Left kidney (tissue), 2 donors: Measurements from ENCODE around the gene REN. TPM values are rescaled to one million over a fixed set of nuclear protein-coding genes. Genes with fewer than 3 reads are reported as not detected.

ENCODE experiments used
- DNase-seq: peaks from one replicate; pipeline ENCODE4 v3.0.0-alpha.2; 2013
- polyA plus RNA-seq: library from polyadenylated mRNA; unstranded; fragments of 120-200 nt; gene quantifications from one replicate; pipeline ENCODE4 v1.2.1, GENCODE V29; 2013; ENCODE audit not compliant: insufficient read length

The REN gene
- polyA plus RNA-seq, 1 donor: 15.3 TPM

DNA sequence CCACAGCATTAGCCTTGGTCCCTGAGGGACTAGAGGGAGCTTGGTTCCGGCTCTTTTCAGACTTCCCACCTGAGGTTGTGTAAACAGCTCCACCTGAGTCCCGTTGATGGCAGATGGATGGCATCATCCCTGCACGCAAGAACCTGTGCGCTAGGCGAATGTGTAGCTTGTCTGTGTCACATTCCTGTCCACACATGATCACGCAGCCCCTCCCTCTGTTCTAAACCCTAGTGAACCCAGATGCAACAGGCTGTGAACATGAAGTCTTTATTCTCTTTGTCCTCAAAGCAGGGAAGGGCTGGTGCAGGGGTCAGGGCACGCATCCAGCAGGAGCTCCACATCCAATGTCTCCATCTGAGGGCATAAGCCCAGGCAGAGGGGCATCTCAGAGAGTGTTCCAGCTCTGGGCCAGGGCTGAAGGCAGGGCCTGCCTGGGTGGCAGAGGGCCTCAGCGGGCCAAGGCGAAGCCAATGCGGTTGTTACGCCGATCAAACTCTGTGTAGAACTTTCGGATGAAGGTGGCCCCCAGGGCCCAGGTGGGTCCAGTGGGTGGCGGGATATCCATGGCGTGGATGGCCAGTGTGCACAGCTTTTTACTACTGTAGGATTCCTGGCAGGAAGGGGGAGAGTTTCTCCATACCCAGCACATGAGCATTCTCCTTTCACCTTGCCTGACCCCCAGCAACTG lies 11.4 kb downstream of the REN start:
- no peak for DNase-seq

DNA sequence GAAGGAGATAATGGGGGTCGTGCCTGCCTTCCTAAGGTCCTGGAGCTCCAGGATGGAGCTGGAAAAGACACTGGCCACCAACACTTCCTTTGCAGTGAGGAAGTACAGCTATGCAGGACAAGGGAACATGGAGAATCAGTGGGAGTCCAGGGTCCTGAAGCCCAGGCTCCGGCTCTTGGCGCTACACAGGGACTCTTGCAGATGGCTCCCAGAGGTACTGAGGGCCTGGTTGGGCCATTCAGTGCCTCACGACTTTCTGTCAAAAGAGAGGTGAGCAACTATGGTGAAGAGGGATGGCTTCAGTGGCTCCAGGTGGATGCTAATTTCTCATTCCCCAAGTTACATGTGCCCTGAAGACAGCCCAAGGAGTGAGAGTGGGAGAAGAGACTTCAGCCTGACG lies 12.5 kb downstream of the REN start:
- DNase-seq: no peak

DNA sequence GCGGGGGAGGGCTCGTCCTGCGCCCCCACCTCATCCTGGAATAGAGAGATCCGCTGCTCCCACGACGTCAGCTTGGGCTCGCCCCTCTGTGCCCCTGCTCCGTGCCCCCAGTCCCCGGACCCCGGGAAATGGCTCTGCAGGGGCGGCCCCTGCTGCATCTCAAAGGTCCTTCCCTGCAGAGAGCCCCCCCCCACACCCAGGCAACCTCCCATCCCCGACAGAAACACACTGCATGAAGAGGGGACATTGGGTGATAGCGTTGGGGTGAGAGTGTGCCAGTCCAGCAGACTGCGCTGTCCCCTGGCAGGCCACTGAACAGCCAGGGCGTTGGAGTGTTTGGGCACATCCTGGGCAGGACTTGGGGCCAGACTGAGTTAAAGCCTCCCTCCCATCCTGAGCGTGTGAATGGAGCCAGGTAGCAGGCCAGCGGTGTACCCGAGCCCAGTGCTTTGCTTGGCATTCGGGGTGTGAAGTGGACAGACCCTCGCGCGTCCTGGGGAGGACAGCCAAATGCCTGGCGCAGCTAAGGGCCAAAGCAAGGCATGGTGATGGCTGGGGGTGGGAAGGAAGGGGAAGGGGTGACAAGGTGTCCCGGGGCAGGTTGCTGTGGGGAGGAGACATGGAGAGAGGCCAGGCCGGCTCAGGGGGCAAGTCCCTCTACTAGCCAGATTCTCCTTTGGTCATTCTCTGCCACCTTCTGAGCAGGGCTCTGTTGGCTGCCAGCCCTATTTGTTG lies 13.7 kb downstream of the REN start:
- no peak for DNase-seq

DNA sequence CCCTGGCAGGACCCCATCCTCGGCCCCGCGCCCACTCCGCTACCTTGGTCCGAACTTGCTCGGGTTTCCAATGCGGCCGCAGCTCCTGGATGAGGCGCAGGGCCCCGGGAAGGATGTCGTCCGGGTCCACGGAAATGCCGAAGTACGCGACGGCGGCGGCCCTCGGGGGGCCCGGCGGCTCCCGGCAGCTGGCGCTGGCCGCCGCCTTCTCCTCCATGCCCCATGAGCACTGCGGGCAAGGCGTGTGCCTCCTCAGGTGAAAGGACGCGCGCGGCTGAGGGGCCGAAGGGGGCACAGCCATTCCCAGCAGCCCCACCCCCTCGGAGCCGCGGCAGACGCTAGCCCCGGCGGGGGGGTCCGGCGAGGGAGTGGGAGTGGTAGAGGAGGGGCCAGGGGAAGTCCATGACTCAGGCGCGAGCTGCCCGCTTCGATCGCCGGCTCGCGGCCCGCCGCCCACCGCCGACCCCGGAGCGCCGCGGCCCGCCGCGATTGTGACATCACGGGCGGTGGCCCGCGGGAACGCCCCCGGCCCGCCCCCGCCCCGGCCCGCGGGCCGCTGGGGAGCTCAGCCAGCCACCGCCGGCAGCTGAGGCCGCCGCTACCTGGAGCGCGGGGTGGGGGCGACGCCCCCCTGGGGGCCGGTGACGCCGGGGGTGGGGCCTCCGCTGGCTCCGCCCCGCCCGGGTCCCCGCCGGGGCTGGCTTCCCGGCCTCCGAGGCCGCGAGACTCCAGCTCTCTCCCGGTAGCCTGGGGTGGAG lies 14.4 kb downstream of the REN start, which contains the start of gene ETNK2:
Gene ETNK2 (minus strand): TSS at position 493 of the 758 bp plus-strand sequence. CDS start 192 bp downstream, at position 301.
- DNase-seq: peak; percentile 60

DNA sequence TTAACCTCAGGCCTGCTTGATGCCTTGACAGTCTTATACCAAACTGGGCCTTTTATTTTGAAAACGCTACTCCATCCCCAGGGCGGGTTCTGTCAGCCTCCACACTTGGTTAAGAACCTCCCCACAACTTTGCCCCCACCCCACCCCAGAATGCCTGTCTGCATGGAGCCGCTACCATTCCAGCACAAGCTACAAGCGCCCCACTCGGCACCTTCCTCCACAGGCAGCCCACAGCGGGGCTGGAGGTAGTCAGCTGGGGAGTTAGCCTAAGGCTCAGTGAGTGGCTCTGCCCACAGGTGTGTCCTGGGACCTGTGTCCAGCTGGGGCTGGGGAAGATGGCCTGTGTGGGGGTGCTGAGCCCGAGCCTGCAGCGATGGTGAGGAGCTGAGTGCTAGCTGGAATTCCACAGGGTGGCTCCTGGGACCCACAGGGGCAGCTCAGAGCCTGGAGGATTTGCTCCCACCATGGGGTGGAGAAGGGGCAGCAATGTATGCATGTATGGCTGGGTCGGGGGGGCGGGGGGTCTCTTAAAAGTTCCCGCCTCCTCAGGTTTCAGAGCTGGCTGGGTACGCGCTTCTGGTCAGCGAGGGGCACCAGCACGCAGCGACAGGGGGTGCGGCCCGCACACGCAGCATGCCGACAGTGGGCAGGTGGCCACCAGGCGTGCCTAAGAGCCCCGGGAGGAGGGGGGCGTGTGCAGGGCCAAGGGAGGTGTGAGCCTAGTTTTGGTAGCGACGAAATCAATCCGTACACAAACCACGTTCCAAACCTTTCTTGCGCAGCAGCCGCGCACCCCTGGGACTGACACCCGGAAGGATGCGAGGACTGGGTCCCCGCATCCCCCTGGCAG lies 15.2 kb downstream of the REN start:
- no peak for DNase-seq

DNA sequence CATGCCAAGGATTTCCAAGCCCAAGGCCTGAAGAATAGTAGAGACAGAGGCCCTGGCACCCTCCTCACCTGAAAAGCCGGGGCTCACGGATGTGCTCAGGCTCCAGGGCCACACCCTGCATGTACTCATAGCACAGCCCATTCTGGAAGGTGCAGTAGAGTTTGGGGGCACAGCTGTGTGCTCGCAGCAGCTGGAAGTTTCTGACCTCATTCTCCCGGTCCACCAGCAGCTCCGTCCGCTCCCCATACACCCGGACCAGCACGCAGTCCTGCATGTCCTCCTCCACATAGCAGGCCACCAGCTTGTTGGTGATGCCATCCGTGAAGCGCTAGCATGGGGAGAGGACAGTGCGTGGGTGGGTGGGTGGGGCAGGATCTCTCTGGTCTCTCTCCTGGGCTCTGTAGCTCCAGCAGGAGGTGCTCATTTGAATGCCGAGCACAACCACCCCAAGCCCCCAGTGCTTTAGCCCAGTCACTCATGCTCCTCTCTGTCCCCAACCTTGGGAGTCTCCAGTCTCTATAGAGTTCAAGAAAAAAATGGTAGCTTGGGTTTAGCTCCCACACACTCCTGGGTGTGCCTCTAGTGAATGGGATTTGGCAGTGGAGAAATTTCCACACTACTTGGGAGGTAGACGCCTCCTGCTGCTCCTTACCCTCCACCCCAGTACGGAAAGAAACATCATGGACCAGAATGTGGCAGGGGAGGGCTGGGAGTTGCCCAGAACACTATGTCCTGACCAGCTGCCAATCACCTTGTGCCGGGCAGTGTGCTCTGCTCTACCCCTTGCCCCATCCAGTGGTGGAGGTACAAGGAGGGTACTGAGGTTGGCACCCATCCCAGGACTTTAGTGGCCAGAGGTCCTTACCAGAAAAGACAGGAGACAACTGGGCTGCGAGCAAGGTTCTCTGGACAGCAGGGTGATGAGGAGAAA lies 16.2 kb downstream of the REN start:
- no peak for DNase-seq

DNA sequence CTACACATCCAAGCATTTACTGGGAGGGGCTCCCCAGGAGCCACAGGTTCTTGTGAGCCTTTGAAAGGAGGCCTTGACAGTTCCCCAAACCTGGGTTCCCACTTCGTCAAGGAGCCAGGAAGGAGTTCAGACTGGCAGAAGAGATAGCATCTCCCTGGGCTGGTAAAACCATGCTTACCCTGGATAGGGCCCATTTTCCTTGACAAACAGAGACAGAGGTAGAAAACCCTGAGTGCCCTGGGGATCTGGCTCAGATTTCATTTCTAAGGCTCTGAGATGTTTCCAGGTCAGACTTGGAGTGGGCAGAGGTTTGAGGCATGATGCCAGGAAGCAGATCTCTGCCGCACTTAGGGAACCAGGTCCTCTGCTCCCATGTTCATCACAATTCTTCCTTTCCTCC lies 17.0 kb downstream of the REN start:
- DNase-seq: no peak

DNA sequence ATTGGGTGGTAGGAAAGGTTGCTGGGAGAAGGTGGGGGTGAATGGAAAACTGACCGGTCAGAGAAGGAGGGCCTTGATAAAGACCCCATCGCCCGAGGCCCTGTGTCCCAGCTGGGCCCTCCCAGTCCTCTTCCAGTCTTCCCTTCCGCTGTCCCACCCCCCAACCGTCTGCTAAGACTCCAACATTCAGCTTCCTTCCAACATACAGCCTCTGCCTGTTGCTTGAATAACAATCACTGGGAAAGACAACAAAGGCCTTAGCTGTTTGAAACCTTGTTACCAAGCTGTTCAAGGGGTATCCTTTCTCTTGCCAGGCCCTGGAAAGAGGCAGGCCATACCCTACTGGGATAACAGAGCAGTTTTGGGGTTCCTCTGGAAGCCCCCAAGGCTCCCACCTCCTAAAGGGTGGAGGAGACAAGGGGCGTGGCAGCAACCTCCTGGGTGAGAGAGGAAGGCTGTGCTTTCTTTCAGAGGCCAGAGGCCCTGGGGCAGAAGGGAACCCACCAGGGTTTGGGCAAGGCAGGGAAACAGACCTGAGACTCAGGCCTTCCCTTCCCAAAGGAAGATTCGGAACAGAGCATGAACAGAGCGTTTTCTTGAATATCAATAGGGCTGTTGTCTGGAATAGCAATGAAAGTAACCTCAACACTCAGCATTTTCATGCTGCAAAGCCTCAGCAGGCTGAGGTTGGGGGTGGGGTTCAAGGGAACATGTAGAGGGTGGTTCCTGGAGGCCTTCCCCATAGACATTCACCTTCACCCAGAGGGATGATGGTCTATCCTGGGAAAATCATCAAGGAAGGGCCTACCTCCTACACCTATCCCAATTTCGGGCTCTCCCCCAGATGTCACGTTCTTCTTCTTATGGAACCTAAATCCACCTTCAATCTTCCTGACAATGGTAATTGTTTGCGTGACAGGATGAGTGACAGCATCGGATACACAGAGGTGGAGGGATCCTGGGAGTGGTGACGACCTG lies 18.4 kb downstream of the REN start:
- no peak for DNase-seq

DNA sequence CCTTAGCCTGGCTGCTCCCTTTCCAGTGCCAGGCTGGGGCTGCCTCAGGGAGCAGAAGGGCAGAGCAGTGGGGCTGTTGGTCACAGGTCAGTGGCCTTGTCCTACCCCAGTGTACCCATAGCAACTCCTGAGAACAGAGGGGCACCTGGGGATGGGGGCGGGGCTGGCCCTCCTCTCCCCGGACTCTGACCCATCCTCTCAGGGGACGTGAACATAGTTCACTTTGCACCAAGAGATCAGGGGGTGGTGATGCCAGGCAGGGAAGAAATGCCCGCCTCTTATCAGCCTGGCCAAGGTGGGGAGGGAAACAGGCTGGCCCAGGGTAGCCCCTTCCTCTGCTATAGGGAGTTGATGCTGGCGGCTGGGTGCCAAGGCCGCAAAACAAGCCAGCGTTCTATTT lies 19.2 kb downstream of the REN start:
- DNase-seq: no peak

DNA sequence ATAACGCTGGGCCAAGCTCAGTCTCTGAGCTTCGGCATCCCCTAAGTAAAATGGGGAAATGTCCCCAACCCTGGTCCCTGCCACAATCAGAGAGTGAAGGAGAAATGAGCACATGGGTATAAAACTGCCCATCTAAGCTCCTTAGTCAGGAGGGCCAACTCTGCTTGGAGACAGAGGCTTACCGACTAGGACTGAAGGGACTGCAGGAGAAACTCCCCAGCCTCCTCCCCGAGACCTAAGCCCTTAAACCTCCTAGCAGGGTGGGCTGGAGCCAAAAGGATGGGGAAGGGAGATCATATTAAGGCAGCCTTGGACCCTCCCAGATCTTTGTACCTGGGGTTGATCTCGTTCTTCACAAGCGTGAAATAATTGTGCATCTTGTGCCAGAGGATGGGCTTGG lies 19.8 kb downstream of the REN start:
- DNase-seq: no peak

DNA sequence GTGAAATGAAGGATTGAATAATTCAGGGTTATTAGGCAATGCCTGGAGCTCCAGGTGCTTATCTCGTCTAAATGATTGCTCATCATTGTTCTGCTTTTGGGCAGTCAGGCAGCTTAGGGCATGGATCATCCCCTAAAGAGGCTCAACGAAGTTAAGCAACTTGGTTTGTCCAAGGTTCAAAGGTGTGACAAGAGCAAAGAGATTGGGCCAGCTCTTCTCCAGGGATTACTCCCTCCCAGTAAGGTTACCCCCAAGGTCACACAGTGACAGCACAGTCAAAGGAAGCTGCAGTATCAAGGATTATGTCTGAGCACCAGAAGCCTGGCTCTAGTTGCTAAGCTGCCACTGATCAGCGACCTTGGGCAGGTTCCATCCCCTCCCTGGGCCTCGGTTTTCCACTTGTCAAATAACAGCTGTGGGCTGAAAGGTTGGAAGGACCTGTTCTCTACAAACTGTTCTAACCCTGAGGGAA lies 21.1 kb downstream of the REN start:
- no peak for DNase-seq

DNA sequence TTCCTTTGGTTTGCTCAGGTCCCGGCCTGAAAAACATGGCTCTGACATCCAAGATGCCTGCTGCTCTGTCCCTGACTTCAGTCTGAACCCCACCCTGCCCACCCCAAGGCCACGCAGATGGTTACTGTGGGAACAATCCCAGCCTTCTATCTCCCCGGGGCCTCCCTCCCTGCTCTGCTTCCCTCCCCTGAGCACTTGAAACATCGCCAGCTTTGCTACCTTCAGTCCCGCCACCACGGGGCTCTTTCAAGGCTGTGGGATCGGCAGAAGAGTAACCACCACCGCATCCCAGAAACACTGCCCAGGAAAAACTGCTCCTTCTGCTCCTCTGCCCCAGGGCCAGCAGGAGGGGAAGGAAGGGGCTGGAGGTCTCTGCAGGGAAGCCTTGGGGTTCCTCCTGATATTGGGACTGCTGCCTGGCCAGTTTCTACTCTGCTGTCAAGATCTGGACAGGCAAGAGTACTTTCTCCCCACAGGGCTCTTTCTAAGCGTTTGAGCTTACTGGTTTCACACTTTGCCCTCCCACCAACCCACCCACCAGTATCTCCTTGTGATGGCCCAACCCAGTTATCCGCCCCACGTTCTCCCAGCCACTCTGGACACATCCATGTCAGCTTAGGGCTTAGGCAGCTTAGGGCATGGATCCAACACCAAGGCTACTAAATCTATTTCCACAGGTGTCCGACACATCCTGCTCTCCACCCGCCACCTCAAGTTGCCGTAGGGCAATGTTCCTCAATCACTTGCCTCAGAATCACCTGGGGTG lies 22.7 kb downstream of the REN start:
- no peak for DNase-seq

DNA sequence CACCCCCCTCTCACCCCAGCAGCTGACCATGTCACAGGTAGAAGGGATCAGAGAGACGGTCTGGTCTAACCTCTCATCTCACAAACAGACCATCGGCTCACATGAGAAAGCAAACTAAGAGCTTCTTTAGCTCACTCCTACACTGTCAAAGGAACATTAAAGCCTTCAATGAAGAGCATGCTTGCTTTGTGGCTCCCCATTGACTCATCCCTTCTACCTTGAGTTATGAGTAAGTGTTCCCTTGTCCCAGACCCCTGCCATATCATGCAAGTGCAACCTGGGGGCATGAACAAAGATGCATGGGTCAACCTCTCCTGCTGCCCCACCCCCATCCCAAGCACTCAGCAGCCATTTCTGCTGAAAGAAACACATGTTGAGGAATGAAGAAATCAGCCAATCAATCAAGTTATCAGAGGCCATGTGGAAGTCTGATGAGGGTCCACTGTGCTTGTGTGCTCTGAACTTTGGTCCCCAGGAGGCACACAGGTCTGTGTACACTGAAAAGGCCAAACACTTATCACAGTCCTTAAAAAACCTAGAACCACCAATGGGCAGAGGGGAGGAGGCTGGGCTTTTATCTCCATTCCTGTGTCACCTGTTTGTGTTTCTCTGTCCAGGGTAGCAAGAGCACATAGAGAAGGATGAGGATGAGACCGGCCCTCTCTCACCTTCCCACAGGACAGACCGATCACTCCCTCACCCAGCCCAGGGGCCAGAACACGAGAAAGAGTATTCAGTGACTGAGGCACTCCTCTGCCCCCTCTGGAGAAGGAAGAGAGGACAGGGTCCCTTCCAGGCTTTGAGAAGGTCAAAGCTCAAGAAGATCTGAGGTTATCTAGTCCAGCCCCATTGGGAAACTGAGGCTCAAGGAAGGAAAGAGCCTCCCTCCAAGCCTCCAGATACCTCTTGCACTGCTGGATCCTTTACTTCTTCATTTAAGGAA lies 23.8 kb downstream of the REN start:
- no peak for DNase-seq

DNA sequence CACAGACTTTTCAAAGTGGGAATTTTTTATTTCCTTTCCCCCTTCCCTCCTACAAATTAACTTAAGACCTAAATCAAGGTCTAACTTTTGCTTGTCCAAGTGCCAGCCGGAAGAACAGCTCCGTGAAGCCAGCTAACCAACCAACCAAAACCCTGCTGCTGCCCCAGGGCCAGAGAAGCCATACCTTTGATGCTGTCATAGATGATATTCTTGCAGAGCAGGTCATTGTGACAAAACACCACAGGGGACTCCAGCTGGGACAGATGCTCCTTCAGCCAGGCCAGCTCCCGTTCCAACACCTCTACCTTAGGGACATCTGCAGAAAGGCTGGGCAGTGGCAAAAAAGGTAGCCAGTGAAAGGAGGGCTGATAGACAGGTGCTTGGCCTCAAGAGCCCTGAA lies 25.0 kb downstream of the REN start:
- no peak for DNase-seq

DNA sequence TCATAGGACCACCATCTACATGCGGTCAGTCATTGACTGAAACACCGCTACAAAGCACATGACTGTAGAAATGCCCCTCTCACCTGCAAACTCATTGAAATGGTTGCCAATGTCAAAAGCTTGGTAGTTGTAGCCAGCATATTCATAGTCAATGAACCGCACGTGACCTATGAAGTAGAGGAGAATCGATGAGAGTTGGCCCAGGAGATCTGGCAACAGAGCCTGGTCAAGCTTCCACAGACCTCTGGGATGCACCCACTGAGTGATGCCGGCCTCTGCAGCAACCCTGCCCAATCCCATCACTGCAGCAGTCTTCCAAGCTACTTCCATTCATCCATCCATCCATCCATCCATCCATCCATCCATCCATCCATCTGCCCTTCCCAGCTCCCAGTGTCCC lies 26.2 kb downstream of the REN start:
- no peak for DNase-seq

DNA sequence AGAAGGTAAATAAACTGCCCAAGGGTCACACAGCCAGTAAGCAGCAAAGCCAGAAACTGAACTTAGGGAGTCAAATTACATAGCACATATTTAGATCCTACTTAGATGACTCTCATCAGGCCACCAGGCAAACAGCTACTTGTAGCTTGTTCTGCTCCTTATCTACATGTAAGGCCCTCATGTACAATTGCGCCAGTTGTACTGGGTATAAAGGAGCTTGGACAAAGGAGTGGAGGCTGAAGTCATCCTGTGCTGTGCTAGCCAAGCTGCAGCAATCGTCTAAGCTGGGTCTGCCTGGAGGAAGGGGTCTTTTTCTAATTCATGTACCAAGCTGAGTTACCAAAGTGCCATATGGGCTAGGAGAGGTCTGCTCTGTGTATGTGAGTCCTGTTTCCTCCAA lies 27.0 kb downstream of the REN start:
- no peak for DNase-seq

DNA sequence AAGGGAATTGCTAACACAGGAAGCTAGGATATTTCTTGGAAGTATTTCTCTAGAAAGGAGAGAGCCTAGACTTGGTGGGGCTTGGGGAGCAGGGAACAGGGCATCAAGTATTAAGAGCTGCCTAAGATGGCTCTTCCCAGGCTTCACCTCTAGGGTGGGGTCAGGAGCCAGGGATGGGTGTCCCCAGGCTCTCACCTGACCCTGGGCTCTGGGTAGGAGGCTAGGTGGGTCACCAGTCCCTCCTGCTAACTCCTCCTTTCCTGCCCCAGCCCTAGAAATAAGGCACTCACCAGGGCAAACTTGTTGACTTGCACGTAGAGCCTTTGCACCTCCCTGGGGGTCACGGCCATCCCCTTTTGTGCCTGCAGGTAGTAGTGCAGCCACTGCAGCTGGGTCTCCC lies 29.3 kb downstream of the REN start:
- no peak for DNase-seq

DNA sequence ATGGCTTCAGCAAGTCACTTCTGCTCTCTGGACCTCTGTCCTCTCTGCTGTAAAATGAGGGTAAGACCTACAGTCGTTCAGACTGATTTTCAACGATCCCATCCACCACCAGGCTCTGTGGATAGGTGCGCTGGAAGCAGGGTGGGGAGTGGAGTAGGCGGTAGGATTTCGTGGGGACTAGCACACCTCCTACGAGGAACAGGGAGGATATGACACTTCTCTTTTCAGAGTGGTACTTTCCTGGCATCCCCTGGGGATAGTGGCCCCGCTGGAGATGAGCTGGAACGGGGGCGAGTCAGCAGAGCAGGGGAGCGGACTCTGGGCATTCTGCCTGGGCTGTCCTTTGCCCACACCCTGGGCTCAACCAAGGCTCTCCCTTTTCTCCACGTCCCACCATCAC lies 32.0 kb downstream of the REN start:
- DNase-seq: no peak
